C4-2B (cell line): Measurements from ENCODE around the gene CFAP99.

ENCODE experiments used
- CTCF ChIP-seq: fragments of 450-650 bp; conservative IDR thresholded peaks from 2 replicates; pipeline ENCODE4 v1.5.1; 2017; ENCODE audit warnings: mild to moderate bottlenecking
- ZFX ChIP-seq: fragments of 450-650 bp; IDR thresholded peaks from 2 replicates; pipeline ENCODE4 v1.6.1; 2017

- TF ChIP-seq CTCF (no peak), ZFX (no peak)
These were observed 38.9 kb downstream of the CFAP99 start for GRCh38 chr4:2457481-2458295.
